Testis (tissue), 3 donors: ENCODE measurements around the gene TWIST2. TPM values are rescaled to one million over a fixed set of nuclear protein-coding genes. Genes with fewer than 3 reads are reported as not detected.

Source experiments
- DNase-seq: peaks from one replicate; pipeline ENCODE4 v3.0.0-alpha.2; 2019
- H3K27ac ChIP-seq, 2 donors: fragments of 200-600 bp; sonication (generic); one replicate each; pipeline ENCODE4 v1.5.1; 2019
- H3K27me3 ChIP-seq: fragments of 200-600 bp; sonication (generic); one replicate; pipeline ENCODE4 v1.5.1; 2019
- H3K36me3 ChIP-seq: fragments of 200-600 bp; sonication (generic); one replicate; pipeline ENCODE4 v1.5.1; 2017; ENCODE audit warnings: low read depth; ENCODE audit errors: missing control alignments
- H3K4me1 ChIP-seq: fragments of 200-600 bp; sonication (generic); one replicate; pipeline ENCODE4 v1.5.1; 2019
- H3K4me3 ChIP-seq, 2 donors: fragments of 200-600 bp; sonication (generic); one replicate each; pipeline ENCODE4 v1.5.1; 2017 to 2019
- H3K9me3 ChIP-seq: fragments of 200-600 bp; sonication (generic); one replicate; pipeline ENCODE4 v1.5.1; 2017
- CTCF ChIP-seq, 3 experiments: fragments of 450-650 bp in 2 of 3; fragments of 200-600 bp in 1 of 3; sonication (generic) in 1 of 3; IDR thresholded peaks; one replicate each; pipeline ENCODE4 v1.5.1; 2016 to 2019; ENCODE audit warnings: antibody characterized with exemption in 3 of 3, mild to moderate bottlenecking in 2 of 3, moderate library complexity in 1 of 3
- POLR2A ChIP-seq: fragments of 450-650 bp; IDR thresholded peaks from one replicate; pipeline ENCODE4 v1.6.1; 2017; ENCODE audit warnings: antibody characterized with exemption, mild to moderate bottlenecking, moderate library complexity
- WGBS, 2 donors: methylation state at CpG; one replicate each; pipeline ENCODE4 v1.1.5; 2018; 5-methylcytosine and 5-hydroxymethylcytosine counted together
- intact Hi-C: fragments of 100-400 bp; cut with DNase I; formaldehyde crosslinking; loops from one replicate; pipeline ENCODE4 v1.15.1; 2023; ENCODE audit warnings: low total_unique reads
- polyA plus RNA-seq: library from polyadenylated mRNA; stranded (reverse); fragments of 350-450 nt; fragmentation: Illumina TruSeq; extraction: RNeasy Lipid Tissue Mini Kit (QIAGEN cat#74804); gene quantifications from one replicate; pipeline ENCODE4 v1.2.3, GENCODE V29; 2014; ENCODE audit warnings: low read depth, low replicate concordance; ENCODE audit not compliant: insufficient read depth
- total RNA-seq, 2 donors: library from RNA; depleted of rRNA; stranded (reverse); fragments of >200 nt; gene quantifications; one replicate each; pipeline ENCODE4 v1.2.3, GENCODE V29; 2016

The TWIST2 gene
- total and polyA plus RNA-seq, 3 donors from 2014 or later = 5.0 to 11.3 (median 10.3) TPM

GRCh38 chr2:238911376-238912227 lies 63.7 kb downstream of the TWIST2 start:
- H3K27ac ChIP-seq = no peak overlapping the region
- no peak overlapping the region for H3K4me3 ChIP-seq
- no peak for DNase-seq
- H3K9me3 ChIP-seq = no peaks in the 10 kb centered on the region
- no peaks in the 10 kb centered on the region for H3K36me3 ChIP-seq
- peaks cover 3% of the 10 kb centered on the region for H3K4me1 ChIP-seq
- TF ChIP-seq CTCF (IDR thresholded peaks at IDR 0.05) (no peak), POLR2A (no peak)
- 83 to 85% methylated on average over 13 to 21 of the region's 21 CpGs for WGBS, 2 donors
- intact Hi-C loops = no loop called here
- no peaks in the 10 kb centered on the region for H3K27me3 ChIP-seq

GRCh38 chr2:238912228-238912915 lies 64.5 kb downstream of the TWIST2 start:
- Histone ChIP-seq H3K9me3 (no peaks in the 10 kb centered on the region), H3K27ac (no peak overlapping the region), H3K4me1 (peaks cover 3% of the 10 kb centered on the region), H3K4me3 (no peak overlapping the region), H3K27me3 (no peaks in the 10 kb centered on the region), H3K36me3 (no peaks in the 10 kb centered on the region)
- no peak for DNase-seq
- 85 to 89% methylated on average over 25 to 26 of the region's 26 CpGs for WGBS, 2 donors
- no peak for TF ChIP-seq POLR2A
- TF ChIP-seq CTCF (IDR thresholded peaks at IDR 0.05) = no peak
- intact Hi-C loops = no loop called here

GRCh38 chr2:238912916-238913875 lies 65.3 kb downstream of the TWIST2 start:
- no peak for DNase-seq
- intact Hi-C loops = no loop called here
- Histone ChIP-seq H3K9me3 (no peaks in the 10 kb centered on the region), H3K4me1 (peaks cover 3% of the 10 kb centered on the region), H3K27ac (no peak overlapping the region), H3K36me3 (no peaks in the 10 kb centered on the region), H3K4me3 (no peak overlapping the region), H3K27me3 (no peaks in the 10 kb centered on the region)
- TF ChIP-seq POLR2A (no peak), CTCF (IDR thresholded peaks at IDR 0.05) (no peak)
- 82 to 83% methylated on average over 5 to 20 of the region's 20 CpGs for WGBS, 2 donors

GRCh38 chr2:238913931-238914647 lies 66.2 kb downstream of the TWIST2 start:
- TF ChIP-seq CTCF (IDR thresholded peaks at IDR 0.05) = no peak
- TF ChIP-seq POLR2A = no peak
- Histone ChIP-seq H3K4me3 (no peak overlapping the region), H3K36me3 (no peaks in the 10 kb centered on the region), H3K4me1 (peaks cover 3% of the 10 kb centered on the region), H3K9me3 (no peaks in the 10 kb centered on the region), H3K27me3 (no peaks in the 10 kb centered on the region), H3K27ac (no peak overlapping the region)
- intact Hi-C loops = no loop called here
- DNase-seq = no peak
- WGBS, 2 donors = 93 to 96% methylated on average over 15 to 22 of the region's 22 CpGs
